CD14-positive monocyte (primary cell): ENCODE data around the gene NEDD4L. TPM values are rescaled to one million over a fixed set of nuclear protein-coding genes. Genes with fewer than 3 reads are reported as not detected.

Experiments used
- DNase-seq, 3 donors: peaks; one replicate each; pipeline ENCODE4 v3.0.0-alpha.2; 2011 to 2022
- H2AFZ ChIP-seq: 2 replicates; pipeline ENCODE4 v1.6.0; 2012; ENCODE audit warnings: mild to moderate bottlenecking, low read depth, low read length, inconsistent platforms; ENCODE audit not compliant: insufficient read depth, poor library complexity, severe bottlenecking
- H3K27ac ChIP-seq, 2 donors: 1 replicate in 1 of 2; 2 replicates in 1 of 2; pipeline ENCODE4 v1.5.1; 2012 to 2013; ENCODE audit warnings: low read length in 2 of 2, control low read depth in 1 of 2, inconsistent platforms in 1 of 2, low read depth in 1 of 2, mild to moderate bottlenecking in 1 of 2
- H3K27me3 ChIP-seq, 2 donors: one replicate each; pipeline versions ENCODE4 v1.6.0 to v1.6.1; 2011 to 2013; ENCODE audit warnings: low read length in 2 of 2; ENCODE audit not compliant: control insufficient read depth in 2 of 2, insufficient read depth in 2 of 2
- H3K36me3 ChIP-seq, 2 donors: replicated peaks in 1 of 2; 1 replicate in 1 of 2; 2 replicates in 1 of 2; pipeline versions ENCODE4 v1.5.1 to v1.6.1; 2012 to 2013; ENCODE audit warnings: low read length in 2 of 2, control low read depth in 1 of 2, inconsistent platforms in 1 of 2, mild to moderate bottlenecking in 1 of 2; ENCODE audit not compliant: insufficient read depth in 2 of 2, control insufficient read depth in 1 of 2
- H3K4me1 ChIP-seq, 2 donors: 1 replicate in 1 of 2; 2 replicates in 1 of 2; pipeline versions ENCODE4 v1.5.1 to v1.6.1; 2012 to 2013; ENCODE audit warnings: low read length in 2 of 2, control low read depth in 1 of 2, inconsistent platforms in 1 of 2, mild to moderate bottlenecking in 1 of 2, moderate library complexity in 1 of 2; ENCODE audit not compliant: insufficient read depth in 2 of 2, control insufficient read depth in 1 of 2
- H3K4me2 ChIP-seq: replicated peaks from 2 replicates; pipeline ENCODE3; 2012; ENCODE audit warnings: low read length, moderate library complexity, mild to moderate bottlenecking; ENCODE audit not compliant: poor library complexity, severe bottlenecking; ENCODE audit errors: extremely low read depth
- H3K4me3 ChIP-seq, 3 experiments: fragments of 200-600 bp in 1 of 3; sonication (generic) in 1 of 3; replicated peaks in 1 of 3; 1 replicate in 2 of 3; 2 replicates in 1 of 3; pipeline ENCODE4 v1.5.1; 2011 to 2013; ENCODE audit warnings: low read length in 3 of 3, mild to moderate bottlenecking in 3 of 3, control low read depth in 2 of 3, low read depth in 2 of 3, inconsistent platforms in 1 of 3, moderate library complexity in 1 of 3
- H3K79me2 ChIP-seq: 2 replicates; pipeline ENCODE4 v1.6.0; 2012; ENCODE audit warnings: mild to moderate bottlenecking, control low read depth, inconsistent platforms, low read length, moderate library complexity; ENCODE audit not compliant: insufficient read depth
- H3K9ac ChIP-seq: 2 replicates; pipeline ENCODE4 v1.6.0; 2017; ENCODE audit warnings: low read length, mild to moderate bottlenecking; ENCODE audit not compliant: insufficient read depth, poor library complexity, severe bottlenecking
- H3K9me3 ChIP-seq, 2 donors: replicated peaks in 1 of 2; 1 replicate in 1 of 2; 2 replicates in 1 of 2; pipeline versions ENCODE4 v1.5.1 to v1.6.1; 2012 to 2013; ENCODE audit warnings: low read length in 2 of 2, control low read depth in 1 of 2; ENCODE audit not compliant: control insufficient read depth in 1 of 2, insufficient read depth in 1 of 2
- H4K20me1 ChIP-seq: 2 replicates; pipeline ENCODE4 v1.6.0; 2012; ENCODE audit warnings: mild to moderate bottlenecking, low read length, control low read depth, moderate library complexity; ENCODE audit not compliant: insufficient read depth
- H3K27ac Mint-ChIP-seq, 7 donors: one replicate each; pipeline ENCODE4 v1.8.0; 2020; ENCODE audit warnings: mild to moderate bottlenecking in 7 of 7, mixed read lengths in 7 of 7, moderate library complexity in 6 of 7, inconsistent platforms in 2 of 7
- H3K27me3 Mint-ChIP-seq, 3 donors: one replicate each; pipeline ENCODE4 v1.8.0; 2021 to 2022; ENCODE audit warnings: low read depth in 3 of 3, mild to moderate bottlenecking in 3 of 3, mixed read lengths in 3 of 3, moderate library complexity in 3 of 3, inconsistent platforms in 1 of 3
- H3K36me3 Mint-ChIP-seq, 2 donors: one replicate each; pipeline ENCODE4 v1.8.0; 2020; ENCODE audit warnings: mixed read lengths in 2 of 2, inconsistent platforms in 1 of 2, mild to moderate bottlenecking in 1 of 2
- H3K4me1 Mint-ChIP-seq: one replicate; pipeline ENCODE4 v1.8.0; 2020; ENCODE audit warnings: mild to moderate bottlenecking, mixed read lengths
- H3K4me3 Mint-ChIP-seq, 2 donors: one replicate each; pipeline ENCODE4 v1.8.0; 2020; ENCODE audit warnings: mild to moderate bottlenecking in 2 of 2, mixed read lengths in 2 of 2, moderate library complexity in 1 of 2
- H3K9me3 Mint-ChIP-seq, 7 donors: one replicate each; pipeline ENCODE4 v1.8.0; 2020 to 2022; ENCODE audit warnings: mixed read lengths in 7 of 7, mild to moderate bottlenecking in 6 of 7, moderate library complexity in 6 of 7, inconsistent platforms in 2 of 7
- CTCF ChIP-seq: fragments of 200-600 bp; IDR thresholded peaks from one replicate; pipeline ENCODE4 v1.8.0; 2022; ENCODE audit warnings: antibody characterized with exemption, mild to moderate bottlenecking
- WGBS: methylation state at CpG from one replicate; pipeline ENCODE4 v1.1.5; 2013; ENCODE audit warnings: missing lambda C conversion rate; ENCODE audit not compliant: insufficient coverage; 5-methylcytosine and 5-hydroxymethylcytosine counted together
- intact Hi-C, 2 donors: fragments of 100-400 bp; cut with micrococcal nuclease; formaldehyde crosslinking; loops; one replicate each; pipeline versions ENCODE4 v1.15.0 to v1.15.1; 2023
- polyA plus RNA-seq, 3 donors: library from polyadenylated mRNA; depleted of rRNA in 1 of 3; unstranded in 2 of 3; stranded (reverse) in 1 of 3; fragments of 300-500 nt in 2 of 3; fragments of >200 nt in 1 of 3; fragmentation: Illumina TruSeq in 2 of 3; gene quantifications; 1 replicate in 2 of 3; 2 replicates in 1 of 3; pipeline ENCODE4 v1.2.3, GENCODE V29; 2012 to 2021

Gene NEDD4L
- polyA plus RNA-seq, 3 donors, result 2.5 to 5.2 (median 4.5) TPM

- H3K27ac ChIP-seq, result no peak overlapping the region
- H4K20me1 ChIP-seq, result no peaks in the 10 kb centered on the region
- H3K4me1 Mint-ChIP-seq, result peaks cover 3% of the 10 kb centered on the region
- H3K4me2 ChIP-seq, result no peak overlapping the region
- H3K4me3 Mint-ChIP-seq, result no peak overlapping the region
- no peak overlapping the region for H2AFZ ChIP-seq
- DNase-seq, result no peak
- H3K4me3 ChIP-seq, result no peak overlapping the region
- H3K79me2 ChIP-seq, result no peaks in the 10 kb centered on the region
- no peaks in the 10 kb centered on the region for H3K36me3 ChIP-seq
- TF ChIP-seq CTCF, result no peak
- H3K9ac ChIP-seq, result no peak overlapping the region
- no peaks in the 10 kb centered on the region for H3K4me1 ChIP-seq
- intact Hi-C loops, result no loop called here
- peaks cover 0 to 3% (median 0%) of the 10 kb centered on the region in 7 donors for H3K9me3 Mint-ChIP-seq
- H3K27me3 ChIP-seq, result peaks cover 22 to 30% of the 10 kb centered on the region in 2 donors
- H3K9me3 ChIP-seq, result no peaks in the 10 kb centered on the region
- peaks cover 45 to 65% (median 54%) of the 10 kb centered on the region in 3 donors for H3K27me3 Mint-ChIP-seq
- H3K27ac Mint-ChIP-seq, result no peak overlapping the region
- 100% methylated on average over 3 of the region's 6 CpGs for WGBS
- H3K36me3 Mint-ChIP-seq, result no peaks in the 10 kb centered on the region
Observed at GRCh38 chr18:58205443-58206160, 161.6 kb downstream of the NEDD4L start.

- DNase-seq, result no peak
- peak overlapping the region in 1 of 2 donors; percentile 11 for H3K4me3 Mint-ChIP-seq
- TF ChIP-seq CTCF, result no peak
Observed at GRCh38 chr18:58207520-58208152, 163.6 kb downstream of the NEDD4L start.

More at GRCh38 chr18:58207520-58208152, 163.6 kb downstream of the NEDD4L start:
- Histone ChIP-seq H3K4me3 (no peak overlapping the region), H3K27me3 (peaks cover 39 to 46% of the 10 kb centered on the region in 2 donors), H3K4me1 (peaks cover 0 to under 1% of the 10 kb centered on the region in 2 donors), H2AFZ (no peak overlapping the region), H3K36me3 (no peaks in the 10 kb centered on the region), H4K20me1 (no peaks in the 10 kb centered on the region), H3K79me2 (no peaks in the 10 kb centered on the region), H3K9me3 (no peaks in the 10 kb centered on the region), H3K9ac (no peak overlapping the region), H3K27ac (no peak overlapping the region), H3K4me2 (no peak overlapping the region)
- Mint-ChIP-seq H3K27ac (peak overlapping the region in 1 of 7 donors; percentile 60), H3K9me3 (peaks cover 0 to 3% (median 0%) of the 10 kb centered on the region in 7 donors), H3K36me3 (no peaks in the 10 kb centered on the region), H3K4me1 (peaks cover 4% of the 10 kb centered on the region), H3K27me3 (peaks cover 58 to 70% (median 58%) of the 10 kb centered on the region in 3 donors)
- intact Hi-C loops, result no loop called here
- WGBS, result 92% methylated on average over 5 of the region's 5 CpGs
